ENCODE measurements around the gene CRK.

CRK gene

GRCh38 chr17:1485423-1486376 lies 29.7 kb upstream of the CRK start:
- peak; percentile 33 for DNase-seq

- DNase-seq: peak; percentile 66
Observed at GRCh38 chr17:1484676-1485422, 28.8 kb upstream of the CRK start.

GRCh38 chr17:1484060-1484535 lies 28.1 kb upstream of the CRK start:
- DNase-seq: no peak

- no peak for DNase-seq
Observed at GRCh38 chr17:1482680-1483079, 26.6 kb upstream of the CRK start.

GRCh38 chr17:1481736-1482135 lies 25.7 kb upstream of the CRK start:
- no peak for DNase-seq

GRCh38 chr17:1480747-1481465 lies 24.9 kb upstream of the CRK start:
- DNase-seq: no peak

- DNase-seq: no peak
Observed at GRCh38 chr17:1478418-1478817, 22.4 kb upstream of the CRK start.

- DNase-seq: no peak
Observed at GRCh38 chr17:1475321-1475854, 19.4 kb upstream of the CRK start.

GRCh38 chr17:1474402-1475189 lies 18.6 kb upstream of the CRK start:
- no peak for DNase-seq

- no peak for DNase-seq
Observed at GRCh38 chr17:1473841-1474240, 17.8 kb upstream of the CRK start.

- no peak for DNase-seq
Observed at GRCh38 chr17:1473170-1473569, 17.1 kb upstream of the CRK start.

GRCh38 chr17:1471911-1472821 lies 16.1 kb upstream of the CRK start:
- DNase-seq: no peak

- DNase-seq: no peak
Observed at GRCh38 chr17:1471490-1471889, 15.5 kb upstream of the CRK start.

- no peak for DNase-seq
Observed at GRCh38 chr17:1470755-1471462, 14.9 kb upstream of the CRK start.

GRCh38 chr17:1470071-1470754 lies 14.2 kb upstream of the CRK start:
- no peak for DNase-seq

GRCh38 chr17:1469231-1469852 lies 13.3 kb upstream of the CRK start:
- DNase-seq: no peak

- no peak for DNase-seq
Observed at GRCh38 chr17:1467898-1468492, 12.0 kb upstream of the CRK start.

- DNase-seq: no peak
Observed at GRCh38 chr17:1467258-1467657, 11.2 kb upstream of the CRK start.

GRCh38 chr17:1464186-1464585 lies 8.2 kb upstream of the CRK start:
- no peak for DNase-seq

Data from NCI-H2171 treated with DMSO at 0.1 percent for 48 hours (cell line).